Erythroblast (primary cell): ENCODE measurements around the gene BICC1.

Experiments used
- GATA1 ChIP-seq: IDR thresholded peaks from 2 replicates; pipeline ENCODE4 v1.6.1; 2011; ENCODE audit warnings: low read depth, mild to moderate bottlenecking, control low read depth, low read length, moderate library complexity
- POLR2A ChIP-seq: IDR thresholded peaks from 2 replicates; pipeline ENCODE4 v1.6.1; 2011; ENCODE audit warnings: mild to moderate bottlenecking, low read length

GRCh38 chr10:58554316-58554715 lies 41.6 kb downstream of the BICC1 start:
- TF ChIP-seq POLR2A (no peak), GATA1 (no peak)
